HepG2 (cell line): ENCODE measurements around the gene CAB39. TPM values are rescaled to one million over a fixed set of nuclear protein-coding genes. Genes with fewer than 3 reads are reported as not detected.

Experiments used
- ATAC-seq: fragments of 200-7000 bp; cut with Tn5 transposase; 3 replicates; pipeline ENCODE4 v1.9.1; 2020; ENCODE audit warnings: mild to moderate bottlenecking, moderate library complexity
- BruUV-seq: library from RNA; stranded (reverse); fragments of 400-500 nt; replicated peaks from 2 replicates; lab custom pipeline; 2021; lab: Mats Ljungman, UMichigan
- CTCF ChIA-PET: fragments of 300-600 bp; formaldehyde crosslinking; extraction: SDS; loops from one replicate; lab custom pipeline; 2021; ENCODE audit warnings: low total read pairs, inconsistent platforms, low intra/inter-chr PET ratio; lab: Yijun Ruan, JAX
- POLR2A ChIA-PET: fragments of 350-600 bp; sonication (Branson Sonifier 250); formaldehyde crosslinking; loops from one replicate; lab custom pipeline; 2020; ENCODE audit warnings: antibody characterized with exemption, inconsistent platforms; lab: Yijun Ruan, JAX
- DNase-seq: peaks from one replicate; pipeline ENCODE4 v3.0.0-alpha.2; 2015; ENCODE audit warnings: low spot score
- FAIRE-seq: peaks from 3 replicates; lab custom pipeline; 2011; peaks lifted over from hg19 to GRCh38; lab: Jason Lieb, UNC
- H2AFZ ChIP-seq: one replicate; pipeline ENCODE4 v1.6.1; 2011; ENCODE audit warnings: low read length, inconsistent platforms
- H3K27ac ChIP-seq: fragments of 300-600 bp; 3 replicates; pipeline ENCODE4 v1.8.0; 2011; ENCODE audit warnings: mixed run types, mild to moderate bottlenecking, mixed read lengths, low read length, inconsistent platforms; ENCODE audit not compliant: insufficient read depth; ENCODE audit errors: extremely low read length
- H3K27me3 ChIP-seq, 2 experiments: fragments of 200-600 bp in 1 of 2; 2 replicates in 1 of 2; 3 replicates in 1 of 2; pipeline versions ENCODE4 v1.6.0 to v1.8.0; 2011; ENCODE audit warnings: low read length in 2 of 2, mild to moderate bottlenecking in 2 of 2, moderate library complexity in 2 of 2, inconsistent platforms in 1 of 2; ENCODE audit not compliant: insufficient read depth in 2 of 2, control insufficient read depth in 1 of 2
- H3K36me3 ChIP-seq, 2 experiments: fragments of 200-600 bp in 1 of 2; replicated peaks in 1 of 2; 2 replicates in 1 of 2; 3 replicates in 1 of 2; pipeline versions ENCODE4 v1.5.1 to v1.8.0; 2011; ENCODE audit warnings: low read length in 2 of 2, inconsistent platforms in 1 of 2; ENCODE audit not compliant: insufficient read depth in 2 of 2, control insufficient read depth in 1 of 2
- H3K4me1 ChIP-seq: 2 replicates; pipeline ENCODE4 v1.5.1; 2012; ENCODE audit warnings: low read length, inconsistent platforms; ENCODE audit not compliant: insufficient read depth
- H3K4me2 ChIP-seq: 2 replicates; pipeline ENCODE4 v1.6.0; 2011; ENCODE audit warnings: low read depth, low read length, inconsistent platforms
- H3K4me3 ChIP-seq, 3 experiments: fragments of 200-600 bp in 1 of 3; sonication (generic), shearing (Covaris generic) in 1 of 3; replicated peaks in 1 of 3; 2 replicates each; pipeline ENCODE4 v1.5.1; 2011 to 2016; ENCODE audit warnings: low read length in 3 of 3, inconsistent platforms in 2 of 3, low read depth in 2 of 3, mild to moderate bottlenecking in 2 of 3, control low read depth in 1 of 3, mixed read lengths in 1 of 3; ENCODE audit not compliant: insufficient read depth in 1 of 3
- H3K79me2 ChIP-seq: one replicate; pipeline ENCODE4 v1.6.1; 2011; ENCODE audit warnings: low read length, inconsistent platforms; ENCODE audit not compliant: insufficient read depth
- H3K9ac ChIP-seq: 2 replicates; pipeline ENCODE4 v1.6.0; 2011; ENCODE audit warnings: mild to moderate bottlenecking, low read depth, low read length, inconsistent platforms; ENCODE audit not compliant: insufficient read depth
- H3K9me3 ChIP-seq: 2 replicates; pipeline ENCODE4 v1.5.1; 2012; ENCODE audit warnings: mild to moderate bottlenecking, low read length
- H4K20me1 ChIP-seq: 2 replicates; pipeline ENCODE4 v1.6.0; 2011; ENCODE audit warnings: inconsistent platforms, mild to moderate bottlenecking, low read length, moderate library complexity; ENCODE audit not compliant: insufficient read depth
- AKAP8 ChIP-seq: sonication (generic); formaldehyde crosslinking; IDR thresholded peaks from 2 replicates; pipeline ENCODE4 v1.5.1; 2020; ENCODE audit warnings: mild to moderate bottlenecking, missing genetic modification reagents
- CREM ChIP-seq, 2 experiments: sonication (generic) in 1 of 2; formaldehyde crosslinking in 1 of 2; IDR thresholded peaks; 2 replicates each; pipeline versions ENCODE4 v1.4.0 to v1.6.1; 2016 to 2020; ENCODE audit warnings: antibody characterized with exemption in 1 of 2, mild to moderate bottlenecking in 1 of 2, missing genetic modification reagents in 1 of 2
- MTF2 ChIP-seq: sonication (generic); formaldehyde crosslinking; IDR thresholded peaks from 2 replicates; pipeline ENCODE4 v1.5.0; 2020; ENCODE audit warnings: missing genetic modification reagents, borderline replicate concordance
- NFRKB ChIP-seq: fragments of 450-650 bp; IDR thresholded peaks from 2 replicates; pipeline ENCODE4 v1.6.1; 2017
- NR2C2 ChIP-seq: sonication (generic); formaldehyde crosslinking; IDR thresholded peaks from 2 replicates; pipeline ENCODE4 v1.4.0; 2020; ENCODE audit warnings: missing genetic modification reagents, mild to moderate bottlenecking, moderate library complexity, borderline replicate concordance
- SRSF1 ChIP-seq: fragments of 200-400 bp; formaldehyde crosslinking; optimal IDR thresholded peaks from 2 replicates; pipeline ENCODE3; 2017; ENCODE audit warnings: mild to moderate bottlenecking, low read depth, low read length, moderate library complexity
- ZNF224 ChIP-seq: sonication (generic); formaldehyde crosslinking; IDR thresholded peaks from 2 replicates; pipeline ENCODE4 v1.5.0; 2020; ENCODE audit warnings: mild to moderate bottlenecking, missing genetic modification reagents
- ZNF510 ChIP-seq: sonication (generic); formaldehyde crosslinking; IDR thresholded peaks from 2 replicates; pipeline ENCODE4 v1.4.0; 2020; ENCODE audit warnings: low read depth, mild to moderate bottlenecking, missing genetic modification reagents
- ZNF512 ChIP-seq: sonication (generic); formaldehyde crosslinking; IDR thresholded peaks from 2 replicates; pipeline ENCODE4 v1.4.0; 2020; ENCODE audit warnings: mild to moderate bottlenecking, missing genetic modification reagents
- ZSCAN20 ChIP-seq: sonication (generic); formaldehyde crosslinking; IDR thresholded peaks from 2 replicates; pipeline ENCODE4 v1.4.0; 2020; ENCODE audit warnings: missing genetic modification reagents, mild to moderate bottlenecking, borderline replicate concordance
- WGBS: methylation state at CpG from one replicate; pipeline ENCODE4 v1.1.6; 2017; ENCODE audit warnings: low lambda C conversion rate; 5-methylcytosine and 5-hydroxymethylcytosine counted together
- in situ Hi-C: cut with HindIII; loops from 2 replicates; pipeline ENCODE4 v1.10.0; 2017; ENCODE audit warnings: low pct_unique_long_range_greater_than_20kb; ENCODE audit not compliant: extremely low pct_ligation_motif_present
- intact Hi-C: fragments of 100-400 bp; cut with micrococcal nuclease; formaldehyde crosslinking; loops from one replicate; pipeline ENCODE4 v1.10.0; 2022; ENCODE audit not compliant: unreplicated experiment
- polyA plus RNA-seq, 8 experiments: library from polyadenylated mRNA; depleted of rRNA in 3 of 8; stranded (reverse) in 7 of 8; unstranded in 1 of 8; fragments of >200 nt; fragmentation: Illumina TruSeq in 4 of 8; extraction: Trizol in 4 of 8; gene quantifications; 2 replicates each; pipeline versions ENCODE4 v1.2.1 to v1.2.3, GENCODE V29; 2011 to 2016; ENCODE audit warnings: low read depth in 4 of 8, missing spikeins in 1 of 8, mixed read lengths in 1 of 8; ENCODE audit not compliant: insufficient read depth in 1 of 8
- total RNA-seq, 5 experiments: library from RNA; depleted of rRNA; stranded (reverse); fragments of >200 nt; fragmentation: Illumina TruSeq; extraction: Trizol; gene quantifications; 2 replicates each; pipeline ENCODE4 v1.2.3, GENCODE V29; 2016; ENCODE audit warnings: low read depth in 1 of 5
- TF ChIP-seq, protein P1 (sequence below): sonication (generic); formaldehyde crosslinking; IDR thresholded peaks from 2 replicates; pipeline ENCODE4 v1.8.1; 2023; ENCODE audit warnings: mild to moderate bottlenecking, missing genetic modification reagents
- TF ChIP-seq, protein P2 (sequence below): sonication (generic); formaldehyde crosslinking; IDR thresholded peaks from 2 replicates; pipeline ENCODE4 v1.4.0; 2020; ENCODE audit warnings: missing genetic modification reagents
- TF ChIP-seq, protein P3 (sequence below): sonication (generic); formaldehyde crosslinking; conservative IDR thresholded peaks from 2 replicates; pipeline ENCODE4 v1.5.0; 2020; ENCODE audit warnings: missing genetic modification reagents

CAB39 gene
- total and polyA plus RNA-seq, 2 of the 13 experiments (the other 11 are each of a cell fraction or from before 2014, with no cell fraction given), result 19.3 to 45.3 TPM

DNA sequence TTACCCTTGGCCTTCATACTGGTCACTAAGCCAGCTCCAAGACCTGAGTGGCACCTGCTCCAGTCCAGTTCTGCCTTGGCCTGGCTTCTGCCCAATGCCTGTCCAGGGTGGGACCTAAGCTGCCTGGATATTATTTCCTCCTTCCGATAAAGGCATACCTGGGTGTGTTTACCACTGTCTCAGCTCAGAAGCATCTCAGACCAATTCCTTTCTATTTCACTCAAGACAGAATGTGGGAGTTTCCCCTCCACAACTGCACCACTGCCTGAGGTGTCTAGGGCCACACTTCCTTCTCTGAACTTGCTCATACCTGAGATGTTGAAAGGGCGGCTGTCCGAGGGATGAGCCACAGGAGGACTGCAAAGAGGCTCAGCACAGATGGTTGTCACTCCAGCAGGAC is 18.4 kb upstream of the CAB39 start:
- H2AFZ ChIP-seq, result no peak overlapping the region
- peaks cover 0 to 19% of the 10 kb centered on the region in 2 experiments; a peak in 2 of 5 replicates for H3K27me3 ChIP-seq
- 0 out of 2 replicates have a peak, but pooled peaks cover 6% of the 10 kb centered on the region for H3K4me1 ChIP-seq
- no peaks in the 10 kb centered on the region for H3K79me2 ChIP-seq
- no peak overlapping the region for H3K9ac ChIP-seq
- no peaks in the 10 kb centered on the region for H4K20me1 ChIP-seq
- H3K4me3 ChIP-seq, result no peak overlapping the region
- POLR2A ChIA-PET, result no interaction called here
- no peaks in the 10 kb centered on the region for H3K36me3 ChIP-seq
- intact Hi-C loops, result no loop called here
- WGBS, result 68% methylated on average over 3 of the region's 3 CpGs
- no peak for ATAC-seq
- TF ChIP-seq SRSF1 (no peak), ZNF512 (CRISPR knock-in tag) (no peak), MTF2 (CRISPR knock-in tag) (no peak), AKAP8 (no peak), CREM (IDR thresholded peaks at IDR 0.05) (no peak), CREM (CRISPR knock-in tag; IDR thresholded peaks at IDR 0.05) (no peak), NFRKB (no peak), ZSCAN20 (no peak), ZNF224 (CRISPR knock-in tag) (no peak), ZNF510 (CRISPR knock-in tag) (no peak), NR2C2 (no peak)
- TF ChIP-seq, protein P1, sequence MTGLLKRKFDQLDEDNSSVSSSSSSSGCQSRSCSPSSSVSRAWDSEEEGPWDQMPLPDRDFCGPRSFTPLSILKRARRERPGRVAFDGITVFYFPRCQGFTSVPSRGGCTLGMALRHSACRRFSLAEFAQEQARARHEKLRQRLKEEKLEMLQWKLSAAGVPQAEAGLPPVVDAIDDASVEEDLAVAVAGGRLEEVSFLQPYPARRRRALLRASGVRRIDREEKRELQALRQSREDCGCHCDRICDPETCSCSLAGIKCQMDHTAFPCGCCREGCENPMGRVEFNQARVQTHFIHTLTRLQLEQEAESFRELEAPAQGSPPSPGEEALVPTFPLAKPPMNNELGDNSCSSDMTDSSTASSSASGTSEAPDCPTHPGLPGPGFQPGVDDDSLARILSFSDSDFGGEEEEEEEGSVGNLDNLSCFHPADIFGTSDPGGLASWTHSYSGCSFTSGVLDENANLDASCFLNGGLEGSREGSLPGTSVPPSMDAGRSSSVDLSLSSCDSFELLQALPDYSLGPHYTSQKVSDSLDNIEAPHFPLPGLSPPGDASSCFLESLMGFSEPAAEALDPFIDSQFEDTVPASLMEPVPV, result no peak
- TF ChIP-seq, protein P2, sequence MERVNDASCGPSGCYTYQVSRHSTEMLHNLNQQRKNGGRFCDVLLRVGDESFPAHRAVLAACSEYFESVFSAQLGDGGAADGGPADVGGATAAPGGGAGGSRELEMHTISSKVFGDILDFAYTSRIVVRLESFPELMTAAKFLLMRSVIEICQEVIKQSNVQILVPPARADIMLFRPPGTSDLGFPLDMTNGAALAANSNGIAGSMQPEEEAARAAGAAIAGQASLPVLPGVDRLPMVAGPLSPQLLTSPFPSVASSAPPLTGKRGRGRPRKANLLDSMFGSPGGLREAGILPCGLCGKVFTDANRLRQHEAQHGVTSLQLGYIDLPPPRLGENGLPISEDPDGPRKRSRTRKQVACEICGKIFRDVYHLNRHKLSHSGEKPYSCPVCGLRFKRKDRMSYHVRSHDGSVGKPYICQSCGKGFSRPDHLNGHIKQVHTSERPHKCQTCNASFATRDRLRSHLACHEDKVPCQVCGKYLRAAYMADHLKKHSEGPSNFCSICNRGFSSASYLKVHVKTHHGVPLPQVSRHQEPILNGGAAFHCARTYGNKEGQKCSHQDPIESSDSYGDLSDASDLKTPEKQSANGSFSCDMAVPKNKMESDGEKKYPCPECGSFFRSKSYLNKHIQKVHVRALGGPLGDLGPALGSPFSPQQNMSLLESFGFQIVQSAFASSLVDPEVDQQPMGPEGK (CRISPR knock-in tag), result no peak
- TF ChIP-seq, protein P3, sequence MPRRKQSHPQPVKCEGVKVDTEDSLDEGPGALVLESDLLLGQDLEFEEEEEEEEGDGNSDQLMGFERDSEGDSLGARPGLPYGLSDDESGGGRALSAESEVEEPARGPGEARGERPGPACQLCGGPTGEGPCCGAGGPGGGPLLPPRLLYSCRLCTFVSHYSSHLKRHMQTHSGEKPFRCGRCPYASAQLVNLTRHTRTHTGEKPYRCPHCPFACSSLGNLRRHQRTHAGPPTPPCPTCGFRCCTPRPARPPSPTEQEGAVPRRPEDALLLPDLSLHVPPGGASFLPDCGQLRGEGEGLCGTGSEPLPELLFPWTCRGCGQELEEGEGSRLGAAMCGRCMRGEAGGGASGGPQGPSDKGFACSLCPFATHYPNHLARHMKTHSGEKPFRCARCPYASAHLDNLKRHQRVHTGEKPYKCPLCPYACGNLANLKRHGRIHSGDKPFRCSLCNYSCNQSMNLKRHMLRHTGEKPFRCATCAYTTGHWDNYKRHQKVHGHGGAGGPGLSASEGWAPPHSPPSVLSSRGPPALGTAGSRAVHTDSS (CRISPR knock-in tag), result no peak
- TF ChIP-seq, all 625 proteins: peak for 0
- CTCF ChIA-PET, result no interaction called here
- DNase-seq (no peak), FAIRE-seq (no peak)
- Histone ChIP-seq H3K9me3 (no peaks in the 10 kb centered on the region), H3K27ac (no peak overlapping the region), H3K4me2 (no peak overlapping the region)
- no TSS peak for BruUV-seq
- in situ Hi-C loops, result no loop called here
